GM18517 (cell line): ENCODE measurements around the gene EVI5.
"Not testable (repeated sequence)": the region's sequence is repeated elsewhere in the genome, so short reads cannot be mapped to it uniquely, and the experiment has no call there.

Source experiments
- ATAC-seq: cut with Tn5 transposase; IDR thresholded peaks from one replicate; pipeline ENCODE4 v1.9.1; 2021; ENCODE audit warnings: mild to moderate bottlenecking, moderate library complexity; ENCODE audit not compliant: unreplicated experiment

Gene EVI5

GRCh38 chr1:92583821-92584760 lies 200.8 kb downstream of the EVI5 start:
- ATAC-seq, result peak; percentile 85

DNA sequence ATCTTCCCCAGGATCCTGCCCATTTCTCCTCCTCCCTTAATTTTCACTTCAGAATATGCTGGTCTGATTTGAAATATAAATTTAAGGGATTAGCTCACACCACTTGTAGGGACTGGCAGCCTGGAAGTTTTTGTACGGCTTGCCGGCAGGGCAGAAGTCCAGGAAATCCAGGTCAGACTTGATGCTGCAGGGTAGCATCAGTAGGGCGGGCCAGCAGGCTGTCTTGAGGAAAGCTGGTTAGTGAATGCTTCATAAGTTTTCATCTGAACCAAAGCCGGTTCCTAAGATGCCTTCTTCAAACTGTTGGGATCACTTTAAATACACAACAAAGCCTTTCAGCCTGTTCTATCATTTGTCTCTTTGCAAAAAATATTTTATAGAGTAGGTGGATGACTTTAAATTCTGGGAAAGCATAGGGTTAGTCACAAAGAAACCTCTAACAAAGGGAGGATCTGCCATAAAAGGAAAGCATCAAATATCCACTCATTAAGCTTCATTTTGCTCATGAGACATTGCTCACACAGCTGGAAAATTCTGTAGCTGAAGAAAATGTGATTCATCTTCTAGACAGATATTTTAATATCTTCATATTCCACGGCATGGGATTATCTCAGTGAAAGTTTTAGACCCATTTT lies 207.5 kb downstream of the EVI5 start:
- no peak for ATAC-seq

DNA sequence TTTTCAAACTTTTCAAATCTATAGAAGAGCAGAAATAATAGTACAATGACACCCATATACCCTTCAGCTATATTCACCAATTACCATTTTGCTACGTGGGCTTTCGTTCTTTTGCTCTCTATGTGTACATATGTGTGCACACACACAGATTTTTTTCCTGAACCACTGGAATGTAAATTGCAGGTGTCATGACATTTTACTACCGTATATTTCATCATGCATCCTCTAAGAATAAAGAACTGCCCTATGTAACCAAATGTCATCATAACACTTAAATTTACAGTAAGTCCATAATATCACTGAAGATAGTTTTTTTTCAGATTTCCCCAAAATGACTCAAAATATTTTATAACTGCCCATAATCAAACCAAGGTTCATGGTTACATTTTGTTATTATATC lies 209.8 kb downstream of the EVI5 start:
- ATAC-seq, result no peak

DNA sequence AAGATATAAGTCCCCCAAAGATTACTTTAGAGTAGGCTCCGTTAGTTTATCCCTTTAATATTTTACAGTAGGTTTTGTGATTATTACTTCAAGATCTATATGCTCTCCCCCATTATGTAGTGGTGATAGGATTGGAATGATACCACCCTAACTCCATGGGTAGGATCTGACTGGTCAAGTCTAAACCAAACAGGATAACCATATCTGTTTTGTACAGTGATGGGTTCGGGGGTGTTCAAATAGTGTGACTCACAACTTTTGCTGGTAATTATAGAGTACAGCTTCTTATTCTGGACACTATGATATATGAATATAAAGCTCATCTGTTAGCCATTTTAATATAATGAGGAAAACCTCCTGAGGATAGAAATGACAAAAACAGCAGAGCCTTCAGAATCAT lies 212.4 kb downstream of the EVI5 start:
- ATAC-seq, result no peak

DNA sequence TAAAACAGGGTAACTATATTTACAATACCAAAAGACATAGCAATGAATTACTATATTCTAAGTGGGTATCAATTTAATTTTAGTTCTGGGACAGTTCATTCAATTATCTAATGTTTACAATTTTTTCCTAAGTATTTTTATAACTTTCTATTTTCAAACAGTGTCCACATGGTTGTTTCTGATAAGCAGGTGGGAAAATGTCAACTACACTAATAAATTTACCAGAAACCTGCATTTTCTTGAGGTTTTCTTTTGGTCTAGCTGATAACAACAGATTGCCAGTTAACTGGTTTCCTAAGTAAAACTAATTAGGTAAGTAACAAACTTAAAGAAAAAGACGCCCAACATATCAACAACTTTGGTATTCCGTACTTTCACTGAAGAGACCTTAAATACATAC lies 213.3 kb downstream of the EVI5 start:
- ATAC-seq, result no peak

DNA sequence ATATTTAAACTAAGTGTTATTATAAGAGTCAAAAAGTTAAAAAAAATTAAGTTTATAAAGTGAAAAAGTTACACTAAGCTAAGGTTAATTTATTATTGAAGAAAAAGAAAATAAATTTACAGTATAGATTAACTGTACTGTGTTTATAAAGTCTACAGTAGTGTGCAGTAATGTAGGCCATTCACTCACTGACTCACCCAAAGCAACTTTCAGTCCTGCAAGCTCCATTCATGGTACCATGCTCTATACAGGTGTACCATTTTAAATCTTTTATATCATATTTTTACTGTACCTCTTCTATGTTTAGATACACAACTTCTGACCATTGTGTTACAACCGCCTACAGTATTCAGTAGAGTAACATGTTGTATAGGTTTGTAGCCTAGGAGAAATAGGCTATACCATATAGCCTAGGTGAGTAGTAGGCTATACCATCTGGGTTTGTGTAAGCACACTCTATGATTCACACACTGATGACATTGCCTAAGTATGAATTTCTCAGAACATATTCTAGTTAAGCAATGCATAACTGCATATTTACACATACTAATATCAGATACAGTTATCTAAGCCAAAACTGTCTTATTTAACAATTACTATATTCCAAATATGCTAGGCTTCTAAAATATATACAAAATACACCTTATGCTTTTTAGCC lies 217.6 kb downstream of the EVI5 start:
- ATAC-seq, result no peak

DNA sequence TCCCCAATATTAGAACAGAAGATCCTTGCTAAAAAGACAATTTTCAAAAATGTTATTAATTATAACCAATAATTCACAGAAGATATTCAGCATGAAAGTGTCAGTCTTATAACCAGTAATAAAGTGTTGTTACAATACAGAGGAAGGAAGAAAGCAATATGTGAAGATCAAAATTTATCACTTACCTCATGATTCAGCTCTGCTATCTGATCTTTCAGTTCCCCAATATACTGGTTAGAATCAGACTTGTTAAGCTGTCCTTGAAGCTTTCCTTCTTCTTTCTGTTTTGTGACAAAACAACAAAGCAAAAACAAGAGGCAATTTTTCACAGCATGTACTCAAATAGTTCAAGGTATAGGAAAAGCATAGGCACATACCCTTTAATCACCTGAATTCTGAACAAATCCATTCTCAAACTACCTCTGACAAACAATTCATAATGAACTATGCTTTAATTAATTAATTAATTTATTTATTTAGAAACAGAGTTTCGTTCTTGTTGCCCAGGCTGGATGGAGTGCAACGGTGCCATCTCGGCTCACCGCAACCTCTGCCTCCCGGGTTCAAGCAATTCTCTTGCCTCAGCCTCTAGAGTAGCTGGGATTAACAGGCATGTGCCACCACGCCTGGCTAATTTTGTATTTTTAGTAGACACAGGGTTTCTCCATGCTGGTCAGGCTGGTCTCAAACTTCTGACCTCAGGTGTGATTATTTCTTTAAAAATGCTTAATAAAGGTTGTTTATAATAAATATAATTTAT lies 221.3 kb downstream of the EVI5 start:
- ATAC-seq, result peak; percentile 97

- no peak for ATAC-seq
Measured at GRCh38 chr1:92556350-92556749, 228.6 kb downstream of the EVI5 start.

GRCh38 chr1:92554216-92554615 lies 230.7 kb downstream of the EVI5 start:
- no peak for ATAC-seq

DNA sequence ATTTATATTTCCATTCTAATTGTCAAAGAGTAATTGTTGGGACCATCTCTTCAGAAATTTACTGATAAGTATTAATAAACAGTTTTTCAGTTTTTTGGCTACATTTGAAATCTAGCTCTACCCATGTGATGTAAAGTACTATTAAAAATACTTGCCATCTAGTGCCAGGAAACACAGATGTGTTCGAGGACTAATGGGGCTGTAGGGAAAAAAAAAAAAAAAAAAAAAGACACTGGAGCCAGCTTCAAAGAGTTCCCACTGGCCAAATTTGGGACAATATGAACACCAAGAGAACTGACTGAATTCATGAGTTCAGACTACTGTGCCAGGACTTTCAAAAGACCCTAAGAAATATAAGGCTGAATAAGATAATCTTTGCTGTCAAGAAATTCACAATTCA lies 233.0 kb downstream of the EVI5 start:
- ATAC-seq, result no peak

GRCh38 chr1:92544756-92545165 lies 240.1 kb downstream of the EVI5 start:
- no peak for ATAC-seq

DNA sequence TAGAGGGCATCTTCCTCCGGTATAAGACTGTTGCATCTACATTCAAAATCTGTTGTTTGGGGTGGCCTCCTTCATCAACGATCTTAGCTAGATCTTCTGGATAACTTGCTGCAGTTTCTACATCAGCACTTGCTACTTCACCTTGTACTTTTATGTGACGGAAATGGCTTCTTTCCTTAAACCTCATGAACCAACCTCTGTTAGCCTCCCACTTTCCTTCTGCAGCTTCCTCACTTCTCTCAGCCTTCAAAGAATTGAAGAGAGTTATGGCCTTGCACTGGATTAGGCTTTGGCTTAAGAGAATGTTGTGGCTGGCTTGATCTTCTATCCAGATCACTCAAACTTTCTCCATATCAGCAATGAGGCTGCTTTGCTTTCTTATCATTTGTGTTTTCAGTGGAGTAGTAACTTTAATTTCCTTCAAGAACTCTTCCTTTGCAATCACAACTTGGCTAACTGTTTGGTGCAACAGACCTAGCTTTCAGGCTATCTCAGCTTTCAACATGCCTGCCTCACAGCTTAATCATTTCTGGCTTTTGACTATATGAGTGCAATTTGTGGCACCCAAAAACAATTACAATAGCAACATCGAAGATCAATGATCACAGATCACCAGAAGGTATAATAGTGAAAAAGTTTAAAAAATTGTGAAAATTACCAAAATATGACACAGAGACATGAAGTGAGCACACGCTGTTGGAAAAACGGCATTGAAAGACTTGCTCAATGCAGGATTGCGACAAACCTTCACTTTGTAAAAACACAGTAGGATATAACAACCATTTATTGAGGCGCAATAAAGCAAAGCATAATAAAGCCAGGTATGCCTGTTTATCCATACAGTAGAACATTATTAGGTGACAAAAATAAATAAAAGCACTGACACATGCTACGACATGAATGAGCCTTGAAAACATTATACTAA lies 241.5 kb downstream of the EVI5 start:
- ATAC-seq, result no peak

DNA sequence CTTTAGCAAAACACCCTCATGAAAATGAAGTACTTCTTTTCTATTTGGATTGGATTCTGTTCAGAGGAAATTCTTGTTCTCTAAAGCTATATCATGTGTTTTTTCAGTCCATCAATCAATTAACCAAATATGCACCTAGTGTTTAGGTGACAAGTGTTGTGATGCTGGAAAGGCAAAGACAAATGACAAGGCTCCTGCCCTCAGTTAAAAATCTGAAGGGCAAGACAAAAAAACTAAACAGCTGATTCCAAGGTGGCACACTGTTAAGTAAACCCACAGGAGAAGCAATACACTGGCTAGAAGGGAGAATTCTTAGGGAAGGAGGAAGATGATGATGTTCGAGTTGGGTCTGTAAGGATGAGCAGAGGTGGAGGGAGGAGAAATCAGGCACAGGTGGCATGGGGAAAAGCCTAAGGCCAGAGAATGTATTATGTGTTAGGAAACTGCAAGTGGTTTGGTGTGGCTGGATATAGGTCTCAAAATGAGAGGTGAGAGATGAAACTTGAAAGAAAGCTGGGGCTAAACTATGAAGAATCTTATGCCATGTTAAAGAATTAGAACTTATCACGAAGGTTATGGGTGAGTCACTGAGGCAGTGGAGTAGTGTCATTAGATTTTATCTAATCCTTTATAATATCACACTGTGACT lies 246.4 kb downstream of the EVI5 start:
- peak; percentile 69 for ATAC-seq

- peak; percentile 68 for ATAC-seq
Measured at GRCh38 chr1:92538048-92538412, 246.9 kb downstream of the EVI5 start.

DNA sequence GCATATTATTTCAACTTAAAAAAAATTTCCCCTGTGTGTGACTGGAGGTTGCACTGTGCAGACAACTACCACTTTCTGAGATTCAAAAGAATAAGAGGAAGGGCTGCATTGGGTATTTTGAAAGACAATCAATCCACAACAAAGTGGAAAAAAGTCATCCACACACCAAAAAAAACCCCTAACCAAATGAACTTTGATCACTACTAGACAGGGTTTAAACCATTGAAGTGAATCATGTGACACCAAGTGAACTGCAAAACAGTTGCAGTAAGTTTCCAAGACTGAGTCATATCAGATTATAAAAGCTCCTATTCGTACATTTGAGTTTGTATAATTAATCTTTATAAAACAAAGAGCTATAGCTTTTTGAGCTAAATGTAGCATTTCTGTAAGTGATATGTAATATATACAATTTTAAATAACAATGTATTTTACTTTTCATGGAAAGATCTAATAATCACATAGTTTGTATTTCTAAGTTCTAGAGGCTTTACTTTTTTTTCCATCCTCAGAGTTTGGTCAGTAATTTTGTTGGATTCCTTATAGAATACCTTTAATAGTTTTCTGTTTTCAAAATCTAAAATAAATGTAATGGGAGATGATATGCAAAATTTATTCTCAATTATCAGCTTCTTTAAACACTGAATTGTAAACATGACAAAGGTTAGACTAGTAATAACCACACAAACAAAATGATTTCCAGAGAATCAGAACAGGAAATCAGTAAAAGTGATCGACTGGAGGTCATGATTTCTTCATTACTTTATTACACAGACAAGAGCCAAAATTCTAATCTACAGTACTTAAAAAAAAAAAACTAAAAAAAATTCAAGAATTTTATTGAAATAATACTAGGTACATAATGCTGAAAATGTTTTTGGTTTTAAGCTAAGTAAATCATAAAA lies 247.7 kb downstream of the EVI5 start:
- peak; percentile 64 for ATAC-seq

DNA sequence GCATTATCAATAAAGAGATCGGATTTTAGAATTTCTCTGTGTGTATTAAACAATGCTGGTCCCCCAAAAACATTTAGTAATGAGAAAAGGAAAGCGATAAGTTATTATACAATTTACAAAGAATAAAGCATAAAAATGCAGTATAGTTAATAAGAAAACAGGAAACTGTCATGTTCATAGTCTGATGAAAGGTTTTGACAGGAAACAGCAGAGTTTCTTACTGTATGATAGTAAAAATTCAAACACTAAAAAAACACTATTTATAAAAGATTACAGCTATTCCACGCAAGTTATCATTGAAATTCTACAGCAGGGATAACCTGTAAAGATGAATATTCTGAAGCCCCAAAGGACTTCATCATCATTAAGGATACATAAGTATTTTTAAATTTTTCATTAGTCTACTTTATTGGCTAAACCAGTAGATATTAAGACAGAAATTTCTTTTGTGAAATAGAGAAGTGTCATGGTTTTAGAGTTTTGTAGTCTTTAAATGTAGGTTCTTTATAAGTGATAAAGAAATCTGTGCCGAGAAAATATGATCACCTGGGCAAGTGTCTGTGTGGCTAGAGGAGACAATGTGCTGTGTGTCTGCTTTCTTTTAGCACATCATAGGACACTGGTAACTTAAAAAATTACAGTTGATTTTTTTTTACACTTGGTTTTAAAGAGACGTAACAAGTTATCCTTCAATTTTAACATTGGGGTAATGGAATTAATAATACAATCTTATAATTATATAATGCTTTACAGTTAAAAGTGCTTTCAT lies 248.5 kb downstream of the EVI5 start:
- ATAC-seq, result peak; percentile 17

DNA sequence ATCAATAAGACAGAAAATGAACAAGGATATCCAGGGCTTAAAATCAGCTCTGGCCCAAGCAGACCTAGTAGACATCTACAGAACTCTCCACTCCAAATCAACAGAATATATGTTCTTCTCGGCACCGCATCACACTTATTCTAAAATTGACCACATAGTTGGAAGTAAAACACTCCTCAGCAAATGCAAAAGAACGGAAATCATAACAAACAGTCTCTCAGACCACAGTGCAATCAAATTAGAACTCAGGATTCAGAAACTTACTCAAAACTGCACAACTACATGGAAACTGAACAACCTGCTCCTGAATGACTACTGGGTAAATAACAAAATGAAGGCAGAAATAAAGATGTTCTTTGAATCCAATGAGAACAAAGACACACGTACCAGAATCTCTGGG lies 252.5 kb downstream of the EVI5 start:
- not testable (repeated sequence) for ATAC-seq

DNA sequence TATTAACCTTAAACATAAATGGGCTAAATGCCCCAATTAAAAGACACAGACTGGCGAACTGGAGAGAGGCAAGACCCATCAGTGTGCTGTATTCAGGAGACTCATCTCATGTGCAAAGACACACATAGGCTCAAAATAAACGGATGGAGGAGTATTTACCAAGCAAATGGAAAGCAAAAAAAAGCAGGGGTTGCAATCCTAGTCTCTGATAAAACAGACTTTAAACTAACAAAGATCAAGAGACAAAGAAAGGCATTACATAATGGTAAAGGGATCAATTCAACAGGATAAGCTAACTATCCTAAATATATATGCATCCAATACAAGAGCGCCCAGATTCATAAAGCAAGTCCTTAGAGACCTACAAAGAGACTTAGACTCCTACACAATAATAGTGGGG lies 253.0 kb downstream of the EVI5 start:
- ATAC-seq, result not testable (repeated sequence)
